Keratinocyte (primary cell): ENCODE results near the gene C1orf56. TPM values are rescaled to one million over a fixed set of nuclear protein-coding genes. Genes with fewer than 3 reads are reported as not detected.

ENCODE experiments used
- DNase-seq: peaks from one replicate; pipeline ENCODE4 v3.0.0-alpha.2; 2011; ENCODE audit warnings: low read depth, missing footprints, low spot score
- FAIRE-seq: peaks from 2 replicates; lab custom pipeline; 2011; peaks lifted over from hg19 to GRCh38; lab: Jason Lieb, UNC
- H2AFZ ChIP-seq: 2 replicates; pipeline ENCODE4 v1.6.0; 2012; ENCODE audit warnings: low read length, control low read depth, inconsistent platforms; ENCODE audit not compliant: control insufficient read depth
- H3K27ac ChIP-seq: 2 replicates; pipeline ENCODE4 v1.5.1; 2011; ENCODE audit warnings: low read length; ENCODE audit not compliant: control insufficient read depth, insufficient read depth
- H3K27me3 ChIP-seq: 3 replicates; pipeline ENCODE4 v1.6.0; 2011; ENCODE audit warnings: low read length; ENCODE audit not compliant: control insufficient read depth, insufficient read depth; ENCODE audit errors: extremely low read depth
- H3K36me3 ChIP-seq, 2 experiments: 2 replicates in 1 of 2; 3 replicates in 1 of 2; pipeline ENCODE4 v1.5.1; 2011; ENCODE audit warnings: low read length in 2 of 2, mild to moderate bottlenecking in 1 of 2; ENCODE audit not compliant: control insufficient read depth in 2 of 2, insufficient read depth in 2 of 2; ENCODE audit errors: extremely low read depth in 1 of 2
- H3K4me1 ChIP-seq: 3 replicates; pipeline ENCODE4 v1.5.1; 2011; ENCODE audit warnings: low read length; ENCODE audit not compliant: control insufficient read depth, insufficient read depth; ENCODE audit errors: extremely low read depth
- H3K4me2 ChIP-seq: 3 replicates; pipeline ENCODE4 v1.6.0; 2011; ENCODE audit warnings: low read depth, low read length; ENCODE audit not compliant: control insufficient read depth, insufficient read depth; ENCODE audit errors: extremely low read depth
- H3K4me3 ChIP-seq, 3 experiments: fragments of 200-600 bp in 1 of 3; sonication (generic) in 1 of 3; 2 replicates in 2 of 3; 3 replicates in 1 of 3; pipeline ENCODE4 v1.5.1; 2011 to 2016; ENCODE audit warnings: low read length in 3 of 3, mild to moderate bottlenecking in 3 of 3, control low read depth in 2 of 3, inconsistent platforms in 1 of 3, low read depth in 1 of 3, mixed read lengths in 1 of 3, mixed run types in 1 of 3, moderate library complexity in 1 of 3; ENCODE audit not compliant: control insufficient read depth in 2 of 3, insufficient read depth in 2 of 3; ENCODE audit errors: extremely low read depth in 1 of 3
- H3K79me2 ChIP-seq: 2 replicates; pipeline ENCODE4 v1.6.0; 2012; ENCODE audit warnings: low read length; ENCODE audit not compliant: control insufficient read depth, insufficient read depth
- H3K9ac ChIP-seq: 3 replicates; pipeline ENCODE4 v1.6.0; 2011; ENCODE audit warnings: low read length; ENCODE audit not compliant: control insufficient read depth, insufficient read depth; ENCODE audit errors: extremely low read depth
- H3K9me1 ChIP-seq: 3 replicates; pipeline ENCODE4 v1.6.0; 2011; ENCODE audit warnings: low read length; ENCODE audit not compliant: control insufficient read depth, insufficient read depth; ENCODE audit errors: extremely low read depth
- H3K9me3 ChIP-seq: 2 replicates; pipeline ENCODE4 v1.5.1; 2012; ENCODE audit warnings: low read depth, low read length; ENCODE audit not compliant: control insufficient read depth
- H4K20me1 ChIP-seq: 3 replicates; pipeline ENCODE4 v1.6.0; 2011; ENCODE audit warnings: low read length; ENCODE audit not compliant: control insufficient read depth, insufficient read depth; ENCODE audit errors: extremely low read depth
- CTCF ChIP-seq, 3 experiments: IDR thresholded peaks in 1 of 3; conservative IDR thresholded peaks in 1 of 3; optimal IDR thresholded peaks in 1 of 3; 2 replicates in 2 of 3; 3 replicates in 1 of 3; pipeline versions ENCODE3 to v1.5.1; 2011; ENCODE audit warnings: low read length in 3 of 3, mild to moderate bottlenecking in 3 of 3, moderate library complexity in 2 of 3, control low read depth in 1 of 3, inconsistent platforms in 1 of 3; ENCODE audit not compliant: insufficient read depth in 2 of 3; ENCODE audit errors: extremely low read depth in 1 of 3
- EZH2 ChIP-seq: IDR thresholded peaks from one replicate; pipeline ENCODE4 v1.6.1; 2012; ENCODE audit warnings: inconsistent platforms, mild to moderate bottlenecking, low read length, moderate library complexity
- dilution Hi-C: fragments of 300-500 bp; cut with MboI; formaldehyde crosslinking; loops from one replicate; pipeline ENCODE4 v1.7.0; 2020; ENCODE audit warnings: low sequenced_read_pairs; ENCODE audit not compliant: extremely low pct_ligation_motif_present
- polyA plus RNA-seq, 5 experiments: library from polyadenylated mRNA; depleted of rRNA in 3 of 5; stranded (reverse) in 3 of 5; stranded (forward) in 1 of 5; unstranded in 1 of 5; fragments of >200 nt; gene quantifications; 1 replicate in 1 of 5; 2 replicates in 3 of 5; 3 replicates in 1 of 5; pipeline versions ENCODE4 v1.2.1 to v1.2.3, GENCODE V29; 2011 to 2012; ENCODE audit warnings: missing spikeins in 2 of 5, low read depth in 1 of 5, low replicate concordance in 1 of 5

C1orf56 gene
- polyA plus RNA-seq, 1 donor (not counting 4 experiments of a cell fraction or from before 2014, with no cell fraction given) = 0.26 TPM

GRCh38 chr1:151059109-151060006, 11.8 kb downstream of the C1orf56 start, which contains the start of gene CDC42SE1:
Gene CDC42SE1, minus strand, starts transcription at chr1:151059622. Its CDS starts 3,892 bp downstream, at chr1:151055730.
- Histone ChIP-seq H3K9me1 (peaks cover 17% of the 10 kb centered on the region), H3K36me3 (peaks cover 25 to 35% of the 10 kb centered on the region in 2 experiments), H4K20me1 (peaks cover 25% of the 10 kb centered on the region), H3K9me3 (no peaks in the 10 kb centered on the region), H2AFZ (peak within 1 kb of the TSS; percentile 90), H3K9ac (peak within 1 kb of the TSS; percentile 94), H3K4me1 (peaks cover 60% of the 10 kb centered on the region), H3K4me2 (peak within 1 kb of the TSS; percentile 100), H3K27me3 (no peaks in the 10 kb centered on the region), H3K27ac (peak within 1 kb of the TSS; percentile 94), H3K4me3 (peak within 1 kb of the TSS; percentile 95 to 100 (median 99)), H3K79me2 (peaks cover 65% of the 10 kb centered on the region)
- FAIRE-seq = no peak
- DNase-seq = no peak
- dilution Hi-C loops = no loop called here
- TF ChIP-seq EZH2 (no peak), CTCF (optimal IDR thresholded peaks at IDR 0.05 in 1 of 3, IDR thresholded peaks at IDR 0.05 in 1 of 3, conservative IDR thresholded peaks at IDR 0.05 in 1 of 3; ENCODE audit: extremely low read depth in 1 of 3, insufficient read depth in 2 of 3, low read length in 3 of 3) (peak; percentile 68 to 92 (median 91))

GRCh38 chr1:151060007-151060656, 12.6 kb downstream of the C1orf56 start, which contains the start of gene MLLT11:
Gene MLLT11, plus strand, starts transcription at chr1:151060397. Its CDS starts 6,828 bp downstream, at chr1:151067225.
- DNase-seq (no peak), FAIRE-seq (no peak)
- Histone ChIP-seq H4K20me1 (peaks cover 25% of the 10 kb centered on the region), H3K9me1 (peaks cover 15% of the 10 kb centered on the region), H2AFZ (peak within 1 kb of the TSS; percentile 90), H3K27me3 (no peaks in the 10 kb centered on the region), H3K36me3 (peaks cover 19 to 29% of the 10 kb centered on the region in 2 experiments), H3K9ac (peak within 1 kb of the TSS; percentile 94), H3K79me2 (peaks cover 60% of the 10 kb centered on the region), H3K4me2 (peak within 1 kb of the TSS; percentile 100), H3K4me1 (peaks cover 58% of the 10 kb centered on the region), H3K4me3 (peak within 1 kb of the TSS; percentile 95 to 100 (median 99)), H3K27ac (peak within 1 kb of the TSS; percentile 94), H3K9me3 (no peaks in the 10 kb centered on the region)
- TF ChIP-seq EZH2 = no peak
- no peak for TF ChIP-seq CTCF (optimal IDR thresholded peaks at IDR 0.05 in 1 of 3, IDR thresholded peaks at IDR 0.05 in 1 of 3, conservative IDR thresholded peaks at IDR 0.05 in 1 of 3; ENCODE audit: extremely low read depth in 1 of 3, insufficient read depth in 2 of 3, low read length in 3 of 3)
- dilution Hi-C loops = no loop called here
